Lower leg skin (tissue), 3 donors: ENCODE data around the gene NUBP2.

ENCODE experiments used
- POLR2A ChIP-seq, 2 donors: fragments of 450-650 bp; IDR thresholded peaks; one replicate each; pipeline ENCODE4 v1.6.1; 2016 to 2017; ENCODE audit warnings: antibody characterized with exemption in 2 of 2, mild to moderate bottlenecking in 1 of 2, moderate library complexity in 1 of 2
- TF ChIP-seq, protein P1 (sequence below), 3 donors: fragments of 450-650 bp; IDR thresholded peaks; one replicate each; pipeline ENCODE4 v1.5.1; 2016; ENCODE audit warnings: antibody characterized with exemption in 3 of 3, mild to moderate bottlenecking in 3 of 3, moderate library complexity in 2 of 3

DNA sequence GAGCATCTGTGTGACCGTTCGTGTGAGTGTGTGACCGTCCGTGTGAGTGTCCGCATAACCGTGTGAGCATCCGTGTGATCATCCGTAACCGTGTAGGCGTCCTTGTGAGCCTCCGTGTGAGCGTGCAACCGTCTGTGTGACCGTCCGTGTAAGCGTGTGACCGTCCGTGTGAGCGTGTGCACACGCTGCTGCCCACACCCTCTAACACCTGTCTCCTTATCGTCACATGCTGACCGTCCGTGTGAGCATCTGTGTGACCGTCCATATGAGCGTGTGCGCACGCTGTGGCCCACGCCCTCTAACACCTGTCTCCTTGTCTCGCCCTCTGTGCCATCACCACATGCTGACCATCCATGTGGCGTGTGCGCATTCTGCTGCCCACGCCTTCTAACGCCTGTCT is 42.5 kb upstream of the NUBP2 start:
- TF ChIP-seq, protein P1, sequence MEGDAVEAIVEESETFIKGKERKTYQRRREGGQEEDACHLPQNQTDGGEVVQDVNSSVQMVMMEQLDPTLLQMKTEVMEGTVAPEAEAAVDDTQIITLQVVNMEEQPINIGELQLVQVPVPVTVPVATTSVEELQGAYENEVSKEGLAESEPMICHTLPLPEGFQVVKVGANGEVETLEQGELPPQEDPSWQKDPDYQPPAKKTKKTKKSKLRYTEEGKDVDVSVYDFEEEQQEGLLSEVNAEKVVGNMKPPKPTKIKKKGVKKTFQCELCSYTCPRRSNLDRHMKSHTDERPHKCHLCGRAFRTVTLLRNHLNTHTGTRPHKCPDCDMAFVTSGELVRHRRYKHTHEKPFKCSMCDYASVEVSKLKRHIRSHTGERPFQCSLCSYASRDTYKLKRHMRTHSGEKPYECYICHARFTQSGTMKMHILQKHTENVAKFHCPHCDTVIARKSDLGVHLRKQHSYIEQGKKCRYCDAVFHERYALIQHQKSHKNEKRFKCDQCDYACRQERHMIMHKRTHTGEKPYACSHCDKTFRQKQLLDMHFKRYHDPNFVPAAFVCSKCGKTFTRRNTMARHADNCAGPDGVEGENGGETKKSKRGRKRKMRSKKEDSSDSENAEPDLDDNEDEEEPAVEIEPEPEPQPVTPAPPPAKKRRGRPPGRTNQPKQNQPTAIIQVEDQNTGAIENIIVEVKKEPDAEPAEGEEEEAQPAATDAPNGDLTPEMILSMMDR (IDR thresholded peaks at IDR 0.05) = no peak
- no peak for TF ChIP-seq POLR2A (IDR thresholded peaks at IDR 0.05)
